Neuronal stem cell (in vitro differentiated cells): Measurements from ENCODE around the gene PRR35.

Experiments
- DNase-seq: peaks from one replicate; pipeline ENCODE4 v3.0.0-alpha.2; 2013; ENCODE audit warnings: low spot score
- H2AFZ ChIP-seq: one replicate; pipeline ENCODE4 v1.6.1; 2013; ENCODE audit warnings: mild to moderate bottlenecking, low read length, inconsistent platforms
- H2AK5ac ChIP-seq: 2 replicates; pipeline ENCODE4 v1.6.1; 2013; ENCODE audit warnings: low read depth, mild to moderate bottlenecking, inconsistent platforms, low read length, moderate library complexity, mixed read lengths
- H2BK120ac ChIP-seq: 2 replicates; pipeline ENCODE4 v1.6.1; 2013; ENCODE audit warnings: low read depth, mild to moderate bottlenecking, inconsistent platforms, low read length, moderate library complexity, mixed read lengths
- H2BK12ac ChIP-seq: one replicate; pipeline ENCODE4 v1.6.1; 2013; ENCODE audit warnings: low read length, inconsistent platforms
- H2BK15ac ChIP-seq: 2 replicates; pipeline ENCODE4 v1.6.1; 2013; ENCODE audit warnings: mild to moderate bottlenecking, low read length, inconsistent platforms, mixed read lengths
- H2BK5ac ChIP-seq: one replicate; pipeline ENCODE4 v1.6.1; 2013; ENCODE audit warnings: inconsistent platforms, mild to moderate bottlenecking, low read length, moderate library complexity
- H3K14ac ChIP-seq: one replicate; pipeline ENCODE4 v1.6.1; 2013; ENCODE audit warnings: low read length, inconsistent platforms
- H3K18ac ChIP-seq: 2 replicates; pipeline ENCODE4 v1.6.1; 2013; ENCODE audit warnings: low read length, inconsistent platforms
- H3K23ac ChIP-seq: 2 replicates; pipeline ENCODE4 v1.6.1; 2013; ENCODE audit warnings: low read depth, mild to moderate bottlenecking, mixed read lengths, low read length, inconsistent platforms; ENCODE audit not compliant: poor library complexity
- H3K27ac ChIP-seq: replicated peaks from 3 replicates; pipeline ENCODE4 v1.5.1; 2013; ENCODE audit warnings: low read length, inconsistent platforms
- H3K27me3 ChIP-seq, 3 experiments: 2 replicates each; pipeline ENCODE4 v1.6.1; 2013; ENCODE audit warnings: low read length in 3 of 3, mild to moderate bottlenecking in 2 of 3, inconsistent platforms in 1 of 3, low read depth in 1 of 3, mixed read lengths in 1 of 3, moderate library complexity in 1 of 3; ENCODE audit not compliant: control insufficient read depth in 3 of 3, insufficient read depth in 3 of 3
- H3K36me3 ChIP-seq, 2 donors: replicated peaks in 1 of 2; 2 replicates each; pipeline ENCODE4 v1.6.1; 2013; ENCODE audit warnings: low read length in 2 of 2; ENCODE audit not compliant: control insufficient read depth in 2 of 2, insufficient read depth in 2 of 2
- H3K4ac ChIP-seq: 2 replicates; pipeline ENCODE4 v1.6.1; 2013; ENCODE audit warnings: inconsistent platforms, mild to moderate bottlenecking, low read length, moderate library complexity
- H3K4me1 ChIP-seq, 2 donors: 1 replicate in 1 of 2; 2 replicates in 1 of 2; pipeline ENCODE4 v1.6.1; 2013; ENCODE audit warnings: low read length in 2 of 2, low read depth in 1 of 2; ENCODE audit not compliant: control insufficient read depth in 2 of 2, insufficient read depth in 1 of 2
- H3K4me2 ChIP-seq: one replicate; pipeline ENCODE4 v1.6.1; 2013; ENCODE audit warnings: mild to moderate bottlenecking, low read length, inconsistent platforms; ENCODE audit not compliant: insufficient read depth, poor library complexity, severe bottlenecking
- H3K4me3 ChIP-seq, 2 donors: 2 replicates each; pipeline ENCODE4 v1.5.1; 2013; ENCODE audit warnings: low read length in 2 of 2, mild to moderate bottlenecking in 2 of 2, inconsistent platforms in 1 of 2, moderate library complexity in 1 of 2
- H3K79me1 ChIP-seq: one replicate; pipeline ENCODE4 v1.6.1; 2013; ENCODE audit warnings: low read depth, mild to moderate bottlenecking, inconsistent platforms, low read length, moderate library complexity
- H3K9ac ChIP-seq: one replicate; pipeline ENCODE4 v1.6.1; 2013; ENCODE audit warnings: mild to moderate bottlenecking, low read depth, low read length, inconsistent platforms; ENCODE audit not compliant: poor library complexity
- H3K9me3 ChIP-seq, 2 donors: replicated peaks in 1 of 2; 2 replicates each; pipeline versions ENCODE3 to v1.6.1; 2013; ENCODE audit warnings: low read length in 2 of 2, mild to moderate bottlenecking in 2 of 2, inconsistent platforms in 1 of 2, low read depth in 1 of 2, mixed read lengths in 1 of 2, moderate library complexity in 1 of 2; ENCODE audit not compliant: control insufficient read depth in 2 of 2, insufficient read depth in 1 of 2
- H4K8ac ChIP-seq: one replicate; pipeline ENCODE4 v1.6.1; 2013; ENCODE audit warnings: low read depth, mild to moderate bottlenecking, inconsistent platforms, low read length, moderate library complexity
- H4K91ac ChIP-seq: one replicate; pipeline ENCODE4 v1.6.1; 2013; ENCODE audit warnings: low read length, low read depth, mild to moderate bottlenecking, inconsistent platforms; ENCODE audit not compliant: poor library complexity
- WGBS, 2 donors: extraction: QIAGEN DNeasy Blood & Tissue Kit; methylation state at CpG; one replicate each; pipeline ENCODE4 v1.1.7; 2013; ENCODE audit warnings: missing lambda C conversion rate in 2 of 2, mixed read lengths in 1 of 2; ENCODE audit not compliant: insufficient read length in 2 of 2, insufficient replicate concordance in 1 of 2; ENCODE audit errors: extremely low coverage in 2 of 2; 5-methylcytosine and 5-hydroxymethylcytosine counted together

The PRR35 gene

GRCh38 chr16:569445-570254, 9.5 kb downstream of the PRR35 start, which contains the start of gene PIGQ:
PIGQ (plus strand) TSS chr16:569968; CDS start chr16:574075, 4,107 bp downstream.
- Histone ChIP-seq H3K23ac (peak within 1 kb of the TSS; percentile 85), H3K4me1 (peaks cover 6 to 32% of the 10 kb centered on the region in 2 donors), H3K27ac (peak within 1 kb of the TSS; percentile 29)

GRCh38 chr16:572865-573650, 12.9 kb downstream of the PRR35 start:
- no peak overlapping the region for H2BK15ac ChIP-seq
- H4K8ac ChIP-seq, result no peak overlapping the region
- no peak overlapping the region for H3K23ac ChIP-seq
- H2BK5ac ChIP-seq, result no peak overlapping the region
- H3K4me3 ChIP-seq, result no peak overlapping the region
- H3K27me3 ChIP-seq, result no peaks in the 10 kb centered on the region
- no peak overlapping the region for H3K4me2 ChIP-seq
- H2BK12ac ChIP-seq, result no peak overlapping the region
- no peak overlapping the region for H4K91ac ChIP-seq
- no peak overlapping the region for H3K14ac ChIP-seq
- H2AFZ ChIP-seq, result no peak overlapping the region
- no peak overlapping the region for H3K4ac ChIP-seq
- peaks cover 6 to 10% of the 10 kb centered on the region in 2 donors for H3K4me1 ChIP-seq
- peaks cover 19 to 39% of the 10 kb centered on the region in 2 donors for H3K36me3 ChIP-seq
- no CpG with 5 or more reads among the region's 27 CpGs for WGBS, 2 donors
- no peak overlapping the region for H2BK120ac ChIP-seq
- no peaks in the 10 kb centered on the region for H3K9me3 ChIP-seq
- H2AK5ac ChIP-seq, result no peak overlapping the region
- DNase-seq, result no peak
- no peak overlapping the region for H3K18ac ChIP-seq
- H3K27ac ChIP-seq, result no peak overlapping the region
- no peak overlapping the region for H3K9ac ChIP-seq
- peaks cover 27% of the 10 kb centered on the region for H3K79me1 ChIP-seq

More at GRCh38 chr16:569445-570254, 9.5 kb downstream of the PRR35 start, which contains the start of gene PIGQ:
- Histone ChIP-seq H3K27me3 (no peaks in the 10 kb centered on the region), H3K79me1 (peaks cover 25% of the 10 kb centered on the region), H3K4me3 (peak within 1 kb of the TSS; percentile 71 to 98), H2BK120ac (no peak within 1 kb of the TSS), H2BK15ac (peak within 1 kb of the TSS; percentile 75), H2BK12ac (no peak within 1 kb of the TSS), H3K4ac (peak within 1 kb of the TSS; percentile 89), H3K9me3 (no peaks in the 10 kb centered on the region), H2AK5ac (peak within 1 kb of the TSS; percentile 98), H4K91ac (no peak within 1 kb of the TSS), H3K36me3 (peaks cover 14 to 20% of the 10 kb centered on the region in 2 donors), H2AFZ (peak within 1 kb of the TSS; percentile 99), H3K18ac (peak within 1 kb of the TSS; percentile 97), H3K9ac (peak within 1 kb of the TSS; percentile 83), H4K8ac (peak within 1 kb of the TSS; percentile 65), H3K4me2 (peak within 1 kb of the TSS; percentile 73), H2BK5ac (peak within 1 kb of the TSS; percentile 87), H3K14ac (peak within 1 kb of the TSS; percentile 71)
- DNase-seq, result peak; percentile 74
- no CpG with 5 or more reads among the region's 87 CpGs for WGBS, 2 donors

GRCh38 chr16:574021-574760, 14.0 kb downstream of the PRR35 start:
- H2BK120ac ChIP-seq, result no peak overlapping the region
- peaks cover 19 to 39% of the 10 kb centered on the region in 2 donors for H3K36me3 ChIP-seq
- H3K4me2 ChIP-seq, result no peak overlapping the region
- no peaks in the 10 kb centered on the region for H3K9me3 ChIP-seq
- no peak overlapping the region for H2BK5ac ChIP-seq
- no peak overlapping the region for H4K91ac ChIP-seq
- peaks cover 2 to 5% of the 10 kb centered on the region in 2 donors for H3K4me1 ChIP-seq
- no peak overlapping the region for H2AK5ac ChIP-seq
- peaks cover 27% of the 10 kb centered on the region for H3K79me1 ChIP-seq
- H4K8ac ChIP-seq, result no peak overlapping the region
- no peaks in the 10 kb centered on the region for H3K27me3 ChIP-seq
- no peak for DNase-seq
- WGBS, 2 donors, result no CpG with 5 or more reads among the region's 46 CpGs
- no peak overlapping the region for H2BK12ac ChIP-seq
- H3K9ac ChIP-seq, result no peak overlapping the region
- H2BK15ac ChIP-seq, result no peak overlapping the region
- H3K4ac ChIP-seq, result no peak overlapping the region
- H3K27ac ChIP-seq, result no peak overlapping the region
- H3K4me3 ChIP-seq, result no peak overlapping the region
- no peak overlapping the region for H3K23ac ChIP-seq
- H3K18ac ChIP-seq, result no peak overlapping the region
- H2AFZ ChIP-seq, result no peak overlapping the region
- no peak overlapping the region for H3K14ac ChIP-seq
